Right lobe of liver (tissue), 6 donors: ENCODE measurements around the gene FSTL4. TPM values are rescaled to one million over a fixed set of nuclear protein-coding genes. Genes with fewer than 3 reads are reported as not detected.

ENCODE experiments used
- ATAC-seq, 4 donors: fragments of 200-7000 bp; cut with Tn5 transposase; one replicate each; pipeline ENCODE4 v1.9.1; 2020; ENCODE audit warnings: mild to moderate bottlenecking in 4 of 4, moderate library complexity in 4 of 4
- DNase-seq, 3 donors: peaks; one replicate each; pipeline ENCODE4 v3.0.0-alpha.2; 2020
- H3K27ac ChIP-seq, 3 donors: fragments of 200-600 bp; one replicate each; pipeline ENCODE4 v1.8.0; 2022
- H3K27me3 ChIP-seq, 2 donors: fragments of 200-600 bp; one replicate each; pipeline ENCODE4 v1.8.0; 2022
- H3K36me3 ChIP-seq, 4 donors: fragments of 200-600 bp; sonication (generic) in 1 of 4; one replicate each; pipeline versions ENCODE4 v1.5.1 to v1.8.0; 2017 to 2022; ENCODE audit warnings: control low read depth in 1 of 4
- H3K4me1 ChIP-seq, 4 donors: fragments of 200-600 bp; sonication (generic) in 1 of 4; one replicate each; pipeline versions ENCODE4 v1.5.1 to v1.8.0; 2017 to 2022; ENCODE audit warnings: control low read depth in 1 of 4
- H3K4me3 ChIP-seq, 3 donors: fragments of 200-600 bp; one replicate each; pipeline ENCODE4 v1.8.0; 2022
- H3K9me3 ChIP-seq, 4 donors: fragments of 200-600 bp; sonication (generic) in 1 of 4; one replicate each; pipeline versions ENCODE4 v1.5.1 to v1.8.0; 2017 to 2022; ENCODE audit warnings: control low read depth in 1 of 4
- POLR2A ChIP-seq: fragments of 450-650 bp; IDR thresholded peaks from one replicate; pipeline ENCODE4 v1.6.1; 2017; ENCODE audit warnings: antibody characterized with exemption, mild to moderate bottlenecking
- WGBS: methylation state at CpG from one replicate; pipeline ENCODE4 v1.1.6; 2018; ENCODE audit warnings: low coverage, low lambda C conversion rate; ENCODE audit not compliant: insufficient coverage; ENCODE audit errors: missing lambda C conversion rate; 5-methylcytosine and 5-hydroxymethylcytosine counted together
- intact Hi-C, 2 donors: fragments of 100-400 bp; cut with DNase I; formaldehyde crosslinking; loops; one replicate each; pipeline versions ENCODE4 v1.11.2 to v1.14.1; 2022
- total RNA-seq, 6 experiments: library from RNA; depleted of rRNA in 2 of 6; stranded (reverse); fragments of >200 nt in 2 of 6; fragmentation: NEBNext Ultra II Directional in 3 of 6; extraction: Animal tissue kit (Norgen Biotek cat#: 25700) in 3 of 6; gene quantifications; one replicate each; pipeline versions ENCODE4 v1.1.0 to v1.2.4, GENCODE V29; 2016 to 2023
- TF ChIP-seq, protein P1 (sequence below), 4 donors: fragments of 200-600 bp in 3 of 4; fragments of 450-650 bp in 1 of 4; IDR thresholded peaks; one replicate each; pipeline versions ENCODE4 v1.5.1 to v1.8.0; 2016 to 2022; ENCODE audit warnings: antibody characterized with exemption in 4 of 4, mild to moderate bottlenecking in 2 of 4
- donor health status: DM: no; HTN: yes; CAD: no.
- donor health status: DM: no; HTN: no; CAD: no.
- donor health status: DM: no; HTN: no; CAD: no.
- donor health status: DM: no; HTN: yes; CAD: no.
- donor health status: DM: no; HTN: yes; CAD: no.

Gene FSTL4
- total RNA-seq, 6 experiments from 2014 or later, result 0.62 to 1.3 (median 0.80) TPM; not detected in 3

DNA sequence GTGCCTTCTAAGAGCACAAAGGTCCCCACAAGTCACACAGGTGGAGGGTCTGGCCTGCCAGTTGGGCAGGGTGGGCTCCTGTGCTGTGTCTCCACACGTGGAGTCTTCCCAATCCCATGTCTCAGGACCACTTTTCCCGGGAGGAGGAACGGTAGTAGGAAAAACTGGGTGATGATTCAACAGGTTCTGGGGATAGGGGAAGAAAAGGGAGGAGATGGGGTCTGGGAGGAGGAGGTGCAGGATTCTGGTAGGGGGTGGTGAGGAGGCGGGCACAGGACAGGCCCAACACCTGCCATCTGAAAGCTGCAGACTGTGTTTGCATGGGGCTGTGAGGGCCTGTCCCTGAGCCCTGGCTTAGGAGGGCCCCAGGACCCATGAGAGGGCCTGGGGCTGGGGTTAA is 345.4 kb downstream of the FSTL4 start:
- no peak for DNase-seq
- H3K4me3 ChIP-seq, result no peak overlapping the region
- no peak overlapping the region for H3K27ac ChIP-seq
- H3K4me1 ChIP-seq, result peaks cover 0 to 14% (median 0%) of the 10 kb centered on the region in 4 donors
- intact Hi-C loops, result no loop called here
- no peaks in the 10 kb centered on the region for H3K9me3 ChIP-seq
- TF ChIP-seq, protein P1, sequence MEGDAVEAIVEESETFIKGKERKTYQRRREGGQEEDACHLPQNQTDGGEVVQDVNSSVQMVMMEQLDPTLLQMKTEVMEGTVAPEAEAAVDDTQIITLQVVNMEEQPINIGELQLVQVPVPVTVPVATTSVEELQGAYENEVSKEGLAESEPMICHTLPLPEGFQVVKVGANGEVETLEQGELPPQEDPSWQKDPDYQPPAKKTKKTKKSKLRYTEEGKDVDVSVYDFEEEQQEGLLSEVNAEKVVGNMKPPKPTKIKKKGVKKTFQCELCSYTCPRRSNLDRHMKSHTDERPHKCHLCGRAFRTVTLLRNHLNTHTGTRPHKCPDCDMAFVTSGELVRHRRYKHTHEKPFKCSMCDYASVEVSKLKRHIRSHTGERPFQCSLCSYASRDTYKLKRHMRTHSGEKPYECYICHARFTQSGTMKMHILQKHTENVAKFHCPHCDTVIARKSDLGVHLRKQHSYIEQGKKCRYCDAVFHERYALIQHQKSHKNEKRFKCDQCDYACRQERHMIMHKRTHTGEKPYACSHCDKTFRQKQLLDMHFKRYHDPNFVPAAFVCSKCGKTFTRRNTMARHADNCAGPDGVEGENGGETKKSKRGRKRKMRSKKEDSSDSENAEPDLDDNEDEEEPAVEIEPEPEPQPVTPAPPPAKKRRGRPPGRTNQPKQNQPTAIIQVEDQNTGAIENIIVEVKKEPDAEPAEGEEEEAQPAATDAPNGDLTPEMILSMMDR (IDR thresholded peaks at IDR 0.05), result no peak
- TF ChIP-seq POLR2A, result no peak
- ATAC-seq, result no peak
- H3K27me3 ChIP-seq, result no peaks in the 10 kb centered on the region
- no peaks in the 10 kb centered on the region for H3K36me3 ChIP-seq
- 66% methylated on average over 3 of the region's 4 CpGs for WGBS

DNA sequence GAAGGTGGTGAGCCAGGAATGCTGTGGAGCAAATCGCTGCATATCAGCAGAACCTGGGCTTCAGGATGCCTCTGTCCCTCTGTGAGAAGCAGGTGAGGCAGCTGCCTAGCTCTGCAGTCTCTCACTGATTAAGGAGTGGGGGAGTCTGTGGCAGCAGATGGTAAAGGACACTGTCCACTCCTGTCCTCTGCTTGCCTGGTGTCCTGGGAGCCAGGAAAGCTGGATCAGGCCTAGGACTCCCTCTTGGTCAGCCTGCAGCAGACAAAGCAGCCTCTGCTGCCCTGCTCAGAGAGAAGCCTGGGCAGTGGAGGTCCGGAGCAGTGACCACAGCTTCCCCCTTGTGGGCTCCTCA is 345.8 kb downstream of the FSTL4 start:
- intact Hi-C loops, result no loop called here
- no CpG with 5 or more reads among the region's 2 CpGs for WGBS
- Histone ChIP-seq H3K27me3 (no peaks in the 10 kb centered on the region), H3K27ac (no peak overlapping the region), H3K4me3 (no peak overlapping the region), H3K4me1 (peaks cover 0 to 14% (median 0%) of the 10 kb centered on the region in 4 donors), H3K36me3 (no peaks in the 10 kb centered on the region), H3K9me3 (no peaks in the 10 kb centered on the region)
- DNase-seq (no peak), ATAC-seq (peak in 1 of 4 donors; percentile 13)
- TF ChIP-seq, protein P1 (IDR thresholded peaks at IDR 0.05), result no peak
- TF ChIP-seq POLR2A, result no peak

DNA sequence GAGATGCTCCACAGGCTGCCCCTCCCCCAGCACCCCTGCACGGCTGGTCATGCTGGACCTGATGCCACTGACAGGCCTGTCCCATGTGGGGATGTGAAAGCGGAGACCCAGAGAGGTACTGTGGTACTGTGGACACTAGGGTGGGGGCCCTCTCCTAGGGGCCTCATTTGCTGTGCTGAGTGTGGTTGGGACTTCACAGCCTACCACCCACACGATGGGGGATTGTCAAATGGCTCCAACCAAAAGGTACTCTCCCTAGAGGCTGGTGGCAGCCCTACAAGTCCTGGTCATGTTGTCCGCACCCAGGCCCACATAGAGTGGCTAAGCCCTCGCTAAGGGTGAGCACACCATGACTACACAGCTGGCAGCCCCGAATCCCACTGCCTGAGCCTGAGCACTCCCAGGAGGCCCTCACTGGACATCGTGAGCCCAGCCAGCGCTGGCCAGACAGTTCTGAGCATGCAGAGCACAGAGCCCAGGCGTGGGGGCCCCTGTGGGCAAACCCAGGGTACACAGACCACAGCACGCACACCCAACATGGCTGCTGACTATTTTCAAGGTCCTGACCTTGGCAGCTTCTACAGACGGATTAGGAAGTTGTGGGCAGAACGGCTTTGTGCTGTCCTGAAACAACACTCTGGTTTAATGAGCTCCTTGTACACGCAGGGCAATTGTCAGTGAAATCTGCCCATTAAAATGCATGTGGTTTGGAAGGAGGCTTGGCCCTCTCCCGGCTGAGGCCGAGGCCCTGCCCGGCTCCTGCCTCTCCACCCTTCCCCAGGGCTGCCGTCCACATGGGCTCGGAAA is 346.4 kb downstream of the FSTL4 start:
- H3K4me3 ChIP-seq, result no peak overlapping the region
- no peaks in the 10 kb centered on the region for H3K36me3 ChIP-seq
- no peaks in the 10 kb centered on the region for H3K27me3 ChIP-seq
- no peak for DNase-seq
- TF ChIP-seq, protein P1 (IDR thresholded peaks at IDR 0.05), result no peak
- TF ChIP-seq POLR2A, result no peak
- H3K9me3 ChIP-seq, result no peaks in the 10 kb centered on the region
- H3K27ac ChIP-seq, result no peak overlapping the region
- peaks cover 0 to 14% (median 0%) of the 10 kb centered on the region in 4 donors for H3K4me1 ChIP-seq
- WGBS, result 73% methylated on average over 2 of the region's 18 CpGs
- intact Hi-C loops, result no loop called here
- peak in 1 of 4 donors; percentile 15 for ATAC-seq

DNA sequence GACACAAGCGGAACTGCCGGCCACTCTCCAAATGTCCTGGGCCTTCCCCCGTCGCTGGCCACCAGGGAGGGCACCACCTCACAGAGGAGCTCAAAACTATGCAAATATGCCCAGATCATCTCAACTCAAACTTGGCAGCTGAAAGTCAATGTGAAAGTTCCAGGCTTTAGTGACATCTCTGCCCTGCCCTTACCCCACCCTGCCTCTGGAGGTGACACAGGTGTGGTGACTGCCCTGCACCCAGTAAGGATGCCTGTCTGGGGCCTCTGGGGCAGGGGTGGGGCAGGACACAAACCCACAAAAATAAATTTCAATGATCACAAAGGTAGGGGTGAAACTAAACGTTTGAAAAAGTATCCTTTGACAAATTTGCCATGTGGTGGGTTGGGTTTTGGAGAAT is 347.1 kb downstream of the FSTL4 start:
- intact Hi-C loops, result no loop called here
- Histone ChIP-seq H3K27ac (no peak overlapping the region), H3K4me1 (peaks cover 0 to 14% (median 0%) of the 10 kb centered on the region in 4 donors), H3K9me3 (no peaks in the 10 kb centered on the region), H3K27me3 (no peaks in the 10 kb centered on the region), H3K4me3 (no peak overlapping the region), H3K36me3 (no peaks in the 10 kb centered on the region)
- ATAC-seq (no peak), DNase-seq (no peak)
- TF ChIP-seq POLR2A, result no peak
- TF ChIP-seq, protein P1 (IDR thresholded peaks at IDR 0.05), result no peak
- 47% methylated on average over 3 of the region's 5 CpGs for WGBS
